ENCODE measurements around the gene KCNA5. TPM values are rescaled to one million over a fixed set of nuclear protein-coding genes. Genes with fewer than 3 reads are reported as not detected.

Gene KCNA5
- polyA plus RNA-seq, 1 donor, result 1.9 TPM

GRCh38 chr12:5060958-5061357 is 17.3 kb downstream of the KCNA5 start:
- no peak for DNase-seq

GRCh38 chr12:5063149-5063548 is 19.5 kb downstream of the KCNA5 start:
- DNase-seq, result no peak

GRCh38 chr12:5064913-5065490 is 21.3 kb downstream of the KCNA5 start:
- no peak for DNase-seq

GRCh38 chr12:5066251-5066650 is 22.6 kb downstream of the KCNA5 start:
- DNase-seq, result no peak

- DNase-seq, result no peak
Measured at GRCh38 chr12:5068126-5068525, 24.4 kb downstream of the KCNA5 start.

- no peak for DNase-seq
Measured at GRCh38 chr12:5068619-5069018, 24.9 kb downstream of the KCNA5 start.

GRCh38 chr12:5070090-5070489 is 26.4 kb downstream of the KCNA5 start:
- DNase-seq, result no peak

GRCh38 chr12:5071496-5071895 is 27.8 kb downstream of the KCNA5 start:
- no peak for DNase-seq

GRCh38 chr12:5072311-5072710 is 28.6 kb downstream of the KCNA5 start:
- no peak for DNase-seq

- DNase-seq, result no peak
Measured at GRCh38 chr12:5073054-5073453, 29.4 kb downstream of the KCNA5 start.

GRCh38 chr12:5073853-5074252 is 30.2 kb downstream of the KCNA5 start:
- DNase-seq, result no peak

GRCh38 chr12:5076761-5077160 is 33.1 kb downstream of the KCNA5 start:
- no peak for DNase-seq

GRCh38 chr12:5078423-5078822 is 34.7 kb downstream of the KCNA5 start:
- DNase-seq, result peak; percentile 79

- DNase-seq, result no peak
Measured at GRCh38 chr12:5081016-5081415, 37.3 kb downstream of the KCNA5 start.

GRCh38 chr12:5083955-5084849 is 40.5 kb downstream of the KCNA5 start:
- peak; percentile 73 for DNase-seq

GRCh38 chr12:5085896-5086295 is 42.2 kb downstream of the KCNA5 start:
- no peak for DNase-seq

- DNase-seq, result no peak
Measured at GRCh38 chr12:5087831-5088554, 44.3 kb downstream of the KCNA5 start.

GRCh38 chr12:5088586-5089264 is 45.0 kb downstream of the KCNA5 start:
- no peak for DNase-seq

GRCh38 chr12:5094551-5094950 is 50.9 kb downstream of the KCNA5 start:
- no peak for DNase-seq

GRCh38 chr12:5094986-5095385 is 51.3 kb downstream of the KCNA5 start:
- DNase-seq, result no peak
